ENCODE measurements around the gene KDM7A. TPM values are rescaled to one million over a fixed set of nuclear protein-coding genes. Genes with fewer than 3 reads are reported as not detected.

KDM7A gene
- total RNA-seq, 2 experiments from 2014 or later: 43.3 to 46.5 TPM

DNA sequence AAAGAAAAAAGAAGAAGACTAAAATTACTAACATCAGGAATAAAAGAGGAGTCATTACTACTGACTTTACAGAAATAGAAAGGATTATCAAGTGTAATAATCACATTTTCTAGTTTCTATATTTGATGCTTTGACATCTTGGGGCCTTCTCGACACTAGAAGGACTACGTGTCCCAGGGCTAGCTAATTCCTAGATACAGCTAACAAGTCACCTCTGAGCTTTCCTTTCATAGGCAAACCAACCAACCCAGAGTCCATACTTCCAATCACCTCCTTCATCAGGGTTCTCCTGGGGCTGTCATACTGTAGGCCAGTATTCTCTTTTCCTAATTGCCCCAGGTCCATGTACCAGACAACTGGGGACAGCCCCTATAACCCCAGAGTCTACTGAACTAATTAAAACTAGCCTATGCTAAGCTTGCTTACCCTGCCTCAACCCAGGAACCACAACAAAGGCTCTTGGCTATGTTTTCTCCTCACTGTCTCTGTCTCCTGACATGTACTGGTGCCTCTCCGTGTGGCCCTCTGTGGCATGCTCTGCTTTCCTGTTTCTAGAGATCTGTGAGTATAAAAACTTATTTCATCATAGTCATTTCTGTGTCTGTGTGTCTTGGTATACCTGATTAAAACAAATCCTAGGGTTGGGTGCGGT lies 107.4 kb downstream of the KDM7A start:
- ChIA-PET POLR2A (no interaction called here), CTCF (interaction anchor here (0.7 kb wide), 1 partner anchor 10 kb away, joined by 3 read pairs; no protein-coding TSS in a partner anchor)
- H3K4me1 ChIP-seq (ENCODE audit: insufficient read depth, low read length): peaks cover 5% of the 10 kb centered on the region
- no peaks in the 10 kb centered on the region for H3K36me3 ChIP-seq (ENCODE audit: insufficient read depth, low read length)
- Mint-ChIP-seq H3K27ac (peak overlapping the region; percentile 47), H3K9me3 (peaks cover 8% of the 10 kb centered on the region), H3K4me1 (ENCODE audit: low read depth) (peaks cover 11% of the 10 kb centered on the region), H3K4me3 (no peak overlapping the region), H3K36me3 (ENCODE audit: low read depth) (peaks cover 13% of the 10 kb centered on the region), H3K27me3 (peaks cover 7% of the 10 kb centered on the region)
- DNase-seq (peak in 3 of 14 experiments; percentile 30 to 48 (median 33)), ATAC-seq (ENCODE audit: poor library complexity) (peak; percentile 80)
- H3K27me3 ChIP-seq (ENCODE audit: control insufficient read depth in 1 of 2, insufficient read depth in 2 of 2, low read length in 2 of 2): no peaks in the 10 kb centered on the region
- peaks cover 4 to 14% of the 10 kb centered on the region in 2 experiments for H3K9me3 ChIP-seq (ENCODE audit: control insufficient read depth in 1 of 2, insufficient read depth in 1 of 2, low read length in 2 of 2)
- no peak overlapping the region for H3K4me3 ChIP-seq (ENCODE audit: low read length)
- no peak overlapping the region for H3K27ac ChIP-seq (ENCODE audit: low read depth in 1 of 2, low read length in 2 of 2)
- intact Hi-C loops (cut with DNase I, micrococcal nuclease): loop anchor here in 1 of 2 experiments (10.0 kb wide), 1 partner anchor 405 kb away; the partner anchor contains the start of gene MKRN1
- TF ChIP-seq, protein P1, sequence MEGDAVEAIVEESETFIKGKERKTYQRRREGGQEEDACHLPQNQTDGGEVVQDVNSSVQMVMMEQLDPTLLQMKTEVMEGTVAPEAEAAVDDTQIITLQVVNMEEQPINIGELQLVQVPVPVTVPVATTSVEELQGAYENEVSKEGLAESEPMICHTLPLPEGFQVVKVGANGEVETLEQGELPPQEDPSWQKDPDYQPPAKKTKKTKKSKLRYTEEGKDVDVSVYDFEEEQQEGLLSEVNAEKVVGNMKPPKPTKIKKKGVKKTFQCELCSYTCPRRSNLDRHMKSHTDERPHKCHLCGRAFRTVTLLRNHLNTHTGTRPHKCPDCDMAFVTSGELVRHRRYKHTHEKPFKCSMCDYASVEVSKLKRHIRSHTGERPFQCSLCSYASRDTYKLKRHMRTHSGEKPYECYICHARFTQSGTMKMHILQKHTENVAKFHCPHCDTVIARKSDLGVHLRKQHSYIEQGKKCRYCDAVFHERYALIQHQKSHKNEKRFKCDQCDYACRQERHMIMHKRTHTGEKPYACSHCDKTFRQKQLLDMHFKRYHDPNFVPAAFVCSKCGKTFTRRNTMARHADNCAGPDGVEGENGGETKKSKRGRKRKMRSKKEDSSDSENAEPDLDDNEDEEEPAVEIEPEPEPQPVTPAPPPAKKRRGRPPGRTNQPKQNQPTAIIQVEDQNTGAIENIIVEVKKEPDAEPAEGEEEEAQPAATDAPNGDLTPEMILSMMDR (IDR thresholded peaks at IDR 0.05): no peak

DNA sequence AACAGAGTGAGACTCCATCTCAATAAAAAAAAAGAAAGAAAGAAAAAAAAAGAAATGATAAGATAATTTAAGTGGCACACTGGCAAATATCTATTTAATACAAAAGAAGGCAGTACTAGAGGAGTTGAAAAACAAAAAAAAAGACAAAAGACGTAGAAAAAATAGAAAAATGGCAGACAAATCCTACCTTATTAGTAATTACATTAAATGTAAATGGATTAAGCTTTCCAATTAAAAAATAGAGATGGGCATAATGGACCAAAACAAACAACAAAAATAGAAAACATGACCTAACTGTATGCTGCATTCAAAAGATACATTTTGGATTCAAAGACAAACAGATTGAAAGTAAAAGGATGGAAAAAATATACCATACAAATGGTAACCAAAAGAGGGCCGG lies 108.8 kb downstream of the KDM7A start:
- ChIA-PET CTCF (no interaction called here), POLR2A (no interaction called here)
- peaks cover 8% of the 10 kb centered on the region for H3K9me3 Mint-ChIP-seq
- peaks cover 19% of the 10 kb centered on the region for H3K36me3 Mint-ChIP-seq (ENCODE audit: low read depth)
- peaks cover 13% of the 10 kb centered on the region for H3K4me1 ChIP-seq (ENCODE audit: insufficient read depth, low read length)
- no peak for DNase-seq
- H3K27ac ChIP-seq (ENCODE audit: low read depth in 1 of 2, low read length in 2 of 2): no peak overlapping the region
- no peaks in the 10 kb centered on the region for H3K36me3 ChIP-seq (ENCODE audit: insufficient read depth, low read length)
- no peak overlapping the region for H3K27ac Mint-ChIP-seq
- ATAC-seq (ENCODE audit: poor library complexity): no peak
- H3K9me3 ChIP-seq (ENCODE audit: control insufficient read depth in 1 of 2, insufficient read depth in 1 of 2, low read length in 2 of 2): peaks cover 4 to 14% of the 10 kb centered on the region in 2 experiments
- H3K27me3 Mint-ChIP-seq: peaks cover 7% of the 10 kb centered on the region
- intact Hi-C loops (cut with DNase I, micrococcal nuclease): loop anchor here in 1 of 2 experiments (10.0 kb wide), 1 partner anchor 407 kb away; the partner anchor contains the start of gene MKRN1
- TF ChIP-seq, protein P1 (IDR thresholded peaks at IDR 0.05): no peak
- H3K27me3 ChIP-seq (ENCODE audit: control insufficient read depth in 1 of 2, insufficient read depth in 2 of 2, low read length in 2 of 2): no peaks in the 10 kb centered on the region
- peaks cover 21% of the 10 kb centered on the region for H3K4me1 Mint-ChIP-seq (ENCODE audit: low read depth)
- H3K4me3 Mint-ChIP-seq: no peak overlapping the region
- no peak overlapping the region for H3K4me3 ChIP-seq (ENCODE audit: low read length)

DNA sequence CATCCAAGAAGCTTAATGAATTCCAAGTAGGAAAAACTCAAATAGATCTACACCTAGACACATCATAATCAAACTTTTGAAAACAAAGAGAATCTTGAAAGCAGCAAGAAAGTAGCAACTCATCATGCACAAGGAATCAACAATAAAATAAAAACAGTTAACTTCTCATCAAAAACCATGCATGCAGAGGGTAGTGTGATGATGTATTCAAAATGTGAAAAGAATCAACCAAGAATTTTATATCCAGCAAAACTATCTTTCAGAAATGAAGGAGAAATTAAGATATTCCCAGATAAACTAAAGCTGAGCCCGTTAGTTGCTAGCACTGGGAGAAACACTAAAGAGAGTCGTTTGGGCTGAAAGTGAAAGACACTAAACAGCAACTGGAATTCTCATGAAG lies 109.7 kb downstream of the KDM7A start:
- Mint-ChIP-seq H3K27me3 (peaks cover 2% of the 10 kb centered on the region), H3K4me1 (ENCODE audit: low read depth) (peaks cover 24% of the 10 kb centered on the region), H3K4me3 (no peak overlapping the region), H3K9me3 (peaks cover 8% of the 10 kb centered on the region), H3K36me3 (ENCODE audit: low read depth) (peaks cover 22% of the 10 kb centered on the region), H3K27ac (no peak overlapping the region)
- ChIA-PET CTCF (no interaction called here), POLR2A (no interaction called here)
- Histone ChIP-seq H3K9me3 (ENCODE audit: control insufficient read depth in 1 of 2, insufficient read depth in 1 of 2, low read length in 2 of 2) (peaks cover 4 to 14% of the 10 kb centered on the region in 2 experiments), H3K36me3 (ENCODE audit: insufficient read depth, low read length) (no peaks in the 10 kb centered on the region), H3K27ac (ENCODE audit: low read depth in 1 of 2, low read length in 2 of 2) (no peak overlapping the region), H3K4me3 (ENCODE audit: low read length) (no peak overlapping the region), H3K4me1 (ENCODE audit: insufficient read depth, low read length) (peaks cover 17% of the 10 kb centered on the region), H3K27me3 (ENCODE audit: control insufficient read depth in 1 of 2, insufficient read depth in 2 of 2, low read length in 2 of 2) (no peaks in the 10 kb centered on the region)
- intact Hi-C loops (cut with DNase I, micrococcal nuclease): loop anchor here in 1 of 2 experiments (10.0 kb wide), 1 partner anchor 408 kb away; the partner anchor contains the start of gene MKRN1
- ATAC-seq (ENCODE audit: poor library complexity) (no peak), DNase-seq (no peak)
- TF ChIP-seq, protein P1 (IDR thresholded peaks at IDR 0.05): no peak
